T-helper 1 cell (primary cell): ENCODE results near the gene SVEP1.
"Not testable (repeated sequence)": the region's sequence is repeated elsewhere in the genome, so short reads cannot be mapped to it uniquely, and the experiment has no call there.

Experiments
- DNase-seq, 5 donors: peaks; one replicate each; pipeline ENCODE4 v3.0.0-alpha.2; 2012 to 2020

Gene SVEP1

DNA sequence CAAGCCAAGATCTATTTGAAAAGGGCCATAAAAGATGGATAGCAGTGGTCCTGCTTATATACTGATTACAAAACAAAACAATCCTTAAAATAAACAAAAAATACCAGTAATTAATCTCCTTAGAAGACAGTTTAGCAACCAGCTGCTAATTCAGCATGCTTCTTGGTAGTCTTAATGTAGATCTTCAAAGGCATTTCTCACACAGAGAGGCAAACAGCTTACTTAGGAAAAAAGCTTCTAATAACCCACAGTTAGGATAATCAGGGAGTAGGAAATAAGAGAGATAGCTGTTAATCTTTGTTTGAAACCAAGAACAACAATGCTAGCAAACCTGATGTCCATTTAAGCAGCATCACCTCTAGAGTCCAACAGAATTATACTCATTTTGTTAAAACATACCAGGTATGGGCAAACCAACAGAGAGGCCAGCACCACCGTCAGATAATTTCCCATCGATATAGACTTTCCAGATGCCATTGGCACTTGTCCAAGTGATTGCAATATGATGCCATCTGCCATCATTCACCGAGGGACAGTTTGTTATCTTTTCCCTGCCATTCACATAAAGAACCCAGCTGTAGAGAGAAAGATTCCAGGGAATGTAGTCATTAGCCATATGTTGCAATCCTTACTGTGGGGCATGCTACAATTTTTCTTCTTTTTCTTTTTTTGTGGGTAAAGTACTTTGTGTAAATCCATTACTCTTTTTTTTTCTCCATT is 136.2 kb downstream of the SVEP1 start:
- no peak for DNase-seq

DNA sequence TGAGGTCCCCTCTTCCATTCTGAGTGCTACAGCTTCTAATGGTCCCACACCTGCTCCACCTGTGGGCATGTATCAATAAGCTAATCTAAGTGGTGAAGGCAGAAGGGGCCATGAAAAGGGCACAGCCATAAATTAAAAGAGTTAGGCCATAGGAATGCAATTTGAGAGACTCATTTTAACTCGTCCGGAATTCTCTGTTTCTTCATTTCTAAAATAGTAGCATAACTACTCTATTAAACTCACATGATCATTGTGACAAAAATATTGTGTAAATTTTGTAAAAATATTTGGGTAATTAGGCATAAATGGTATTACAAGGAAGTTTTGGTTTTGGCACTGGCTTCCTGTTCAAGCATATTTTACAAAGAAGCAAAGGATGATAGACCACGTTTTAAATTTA is 138.7 kb downstream of the SVEP1 start:
- no peak for DNase-seq

DNA sequence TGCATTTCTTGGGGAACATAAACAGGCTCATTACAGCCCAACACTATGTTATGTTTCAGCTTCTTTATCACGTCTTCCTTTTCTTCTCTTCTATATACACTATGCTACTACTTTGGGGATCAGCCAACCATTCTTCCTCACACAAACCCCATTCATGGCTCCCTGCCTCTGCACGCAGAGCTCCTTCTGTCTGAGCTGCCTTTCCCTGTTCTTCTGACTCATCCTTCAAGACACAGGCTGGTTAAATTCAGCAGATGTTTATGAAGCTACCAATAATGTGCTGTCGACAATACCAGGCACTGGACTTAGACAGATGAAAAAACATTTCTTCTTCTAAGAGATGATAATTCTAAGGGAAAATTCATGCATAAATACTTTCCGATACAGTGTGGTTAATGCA is 139.4 kb downstream of the SVEP1 start:
- DNase-seq: no peak

DNA sequence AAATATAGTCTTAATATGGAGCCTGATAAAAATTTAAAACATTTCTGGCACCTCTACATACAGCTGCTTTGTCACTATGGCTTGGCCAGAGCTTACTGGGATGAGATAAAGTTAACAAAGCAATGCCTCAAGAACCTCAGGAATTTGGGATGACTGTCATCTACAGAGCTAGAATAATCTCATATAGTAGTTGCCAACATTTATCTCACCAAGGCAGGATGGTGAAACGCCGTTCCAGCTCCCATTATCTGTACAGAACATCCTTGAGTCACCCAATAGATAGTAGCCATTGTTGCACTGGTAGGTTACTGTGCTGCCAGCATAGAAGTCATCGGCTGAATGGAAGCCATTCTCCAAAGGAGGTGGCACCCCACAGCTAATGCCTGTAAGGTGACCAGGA is 147.3 kb downstream of the SVEP1 start:
- DNase-seq: no peak

DNA sequence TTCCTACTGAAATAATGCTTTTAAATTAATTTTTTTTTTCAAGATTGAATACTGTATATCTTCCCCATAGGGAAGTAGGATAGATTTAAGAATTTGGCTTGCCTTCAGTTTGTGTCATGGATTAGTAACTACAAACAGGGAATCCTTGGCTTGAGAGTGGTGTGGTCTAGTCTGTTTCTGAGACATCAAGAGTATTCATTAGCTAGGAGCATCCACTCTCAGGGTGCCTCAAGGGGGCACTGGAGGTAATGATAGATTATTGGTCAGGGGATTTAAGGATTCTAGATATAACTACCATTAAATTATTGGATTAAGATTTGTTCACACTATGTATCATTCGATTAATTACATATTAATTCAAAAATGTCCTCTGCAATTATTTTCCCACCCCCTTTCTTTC is 150.1 kb downstream of the SVEP1 start:
- DNase-seq: no peak

DNA sequence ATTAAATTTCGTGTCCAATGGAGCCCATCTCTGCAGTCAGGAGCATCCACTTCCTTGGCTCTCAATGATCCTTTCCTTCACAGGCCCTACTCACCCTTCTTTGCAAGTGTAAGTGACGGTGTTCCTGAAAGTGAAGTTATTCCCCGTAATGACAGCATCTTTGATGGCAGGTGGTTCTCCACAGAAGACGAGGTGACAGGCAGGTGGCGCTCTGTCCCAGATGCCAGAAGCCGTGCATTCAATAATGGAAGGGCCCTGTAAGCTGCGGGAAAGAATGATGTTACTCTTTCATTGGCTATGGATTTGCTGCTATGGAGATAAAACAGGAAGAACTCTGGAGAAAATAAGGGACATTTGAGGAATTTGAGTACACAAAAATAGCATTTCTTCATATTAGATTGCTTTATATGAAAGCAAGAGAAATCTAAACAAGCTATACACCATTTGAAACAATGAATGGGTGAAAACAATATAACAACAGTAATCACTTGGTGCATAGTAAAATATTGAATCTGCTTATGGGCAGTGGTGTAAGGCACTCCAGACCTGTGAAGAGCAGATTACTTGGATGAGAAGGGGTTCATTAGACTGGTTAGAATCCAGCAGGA is 151.9 kb downstream of the SVEP1 start:
- DNase-seq: peak in 1 of 5 donors; percentile 20

DNA sequence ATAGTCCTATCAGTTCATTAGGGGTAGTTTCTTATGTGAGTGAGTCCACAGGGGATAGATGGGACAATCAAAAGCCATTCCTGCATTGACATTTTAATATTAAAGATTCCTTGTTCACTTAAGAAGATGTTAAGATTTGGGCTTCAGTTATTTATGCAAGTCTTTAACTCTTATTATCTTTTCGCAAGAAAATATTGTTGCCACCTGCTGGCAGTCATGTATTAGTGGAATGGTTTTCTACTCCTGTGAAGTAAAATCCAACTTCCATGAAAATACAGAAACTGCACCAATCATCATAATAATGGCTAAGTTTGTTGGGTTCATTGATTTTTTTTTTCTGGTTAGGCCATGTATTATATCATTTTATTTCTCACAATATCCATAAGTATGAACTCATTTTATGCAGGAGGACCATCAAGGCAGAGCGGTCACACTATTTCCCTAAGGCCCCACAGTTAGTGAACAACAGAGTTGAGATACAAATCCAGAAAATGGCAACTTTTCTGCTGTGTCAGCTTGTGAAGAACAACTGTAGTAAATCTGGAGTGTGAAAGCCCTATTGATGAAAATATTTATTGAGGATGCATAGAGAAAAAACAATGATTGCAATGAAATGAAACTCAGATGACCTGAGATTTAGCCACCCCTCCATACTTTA is 153.4 kb downstream of the SVEP1 start:
- no peak for DNase-seq

DNA sequence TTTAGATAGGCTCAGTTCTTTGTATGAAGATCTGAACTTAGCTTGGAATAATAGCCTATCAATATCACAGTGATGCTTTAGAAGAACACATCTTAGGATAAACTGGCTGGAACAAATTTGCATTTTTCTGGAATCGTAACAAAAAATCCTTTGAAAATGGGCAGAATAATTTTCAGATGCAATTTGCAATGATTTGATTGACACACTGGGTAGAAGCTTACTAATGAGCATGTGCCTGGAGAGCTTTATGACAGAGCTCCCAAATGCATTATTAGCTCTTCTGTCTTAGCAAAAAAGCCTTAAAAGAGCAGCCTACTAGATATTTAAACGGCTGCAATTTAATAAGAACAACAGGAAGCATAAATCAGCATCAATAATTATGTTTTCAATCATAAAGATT is 165.1 kb downstream of the SVEP1 start:
- DNase-seq: no peak

DNA sequence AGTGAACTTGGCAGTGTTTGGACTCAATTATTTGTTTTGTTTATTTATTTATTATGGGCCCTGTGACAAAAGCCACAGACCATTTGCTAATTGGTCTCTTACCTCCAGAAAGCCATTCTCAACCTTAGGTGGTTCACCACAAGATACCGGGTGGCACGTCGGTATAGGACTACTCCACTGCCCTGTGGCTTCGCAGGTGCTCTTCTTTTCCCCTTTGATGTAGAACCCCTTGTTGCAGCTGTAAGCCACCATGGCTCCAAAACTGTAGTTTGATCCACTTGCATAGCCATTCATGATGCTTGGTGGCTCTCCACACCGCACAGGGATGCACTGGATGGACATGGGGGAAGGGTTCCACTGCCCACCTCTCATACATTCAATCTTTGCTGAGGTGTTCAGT is 168.6 kb downstream of the SVEP1 start:
- no peak for DNase-seq

DNA sequence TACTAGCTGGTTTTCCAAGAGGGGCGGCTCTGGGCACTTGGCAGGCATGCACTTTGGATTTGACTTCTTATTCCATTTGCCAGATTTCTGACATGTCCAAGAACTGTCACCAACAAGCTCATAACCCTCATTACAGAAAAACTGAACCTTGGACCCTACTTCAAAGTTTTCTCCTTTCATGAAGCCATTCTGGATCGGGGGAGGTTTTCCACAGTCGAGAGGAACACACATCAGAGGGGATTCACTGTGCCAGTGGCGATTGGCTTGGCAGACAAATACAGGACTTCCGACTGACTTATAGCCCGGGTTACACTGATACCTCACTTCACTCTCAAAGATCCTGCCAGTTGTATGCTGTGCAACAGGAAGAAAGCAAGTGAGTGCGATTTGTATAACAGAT is 170.9 kb downstream of the SVEP1 start:
- no peak for DNase-seq

DNA sequence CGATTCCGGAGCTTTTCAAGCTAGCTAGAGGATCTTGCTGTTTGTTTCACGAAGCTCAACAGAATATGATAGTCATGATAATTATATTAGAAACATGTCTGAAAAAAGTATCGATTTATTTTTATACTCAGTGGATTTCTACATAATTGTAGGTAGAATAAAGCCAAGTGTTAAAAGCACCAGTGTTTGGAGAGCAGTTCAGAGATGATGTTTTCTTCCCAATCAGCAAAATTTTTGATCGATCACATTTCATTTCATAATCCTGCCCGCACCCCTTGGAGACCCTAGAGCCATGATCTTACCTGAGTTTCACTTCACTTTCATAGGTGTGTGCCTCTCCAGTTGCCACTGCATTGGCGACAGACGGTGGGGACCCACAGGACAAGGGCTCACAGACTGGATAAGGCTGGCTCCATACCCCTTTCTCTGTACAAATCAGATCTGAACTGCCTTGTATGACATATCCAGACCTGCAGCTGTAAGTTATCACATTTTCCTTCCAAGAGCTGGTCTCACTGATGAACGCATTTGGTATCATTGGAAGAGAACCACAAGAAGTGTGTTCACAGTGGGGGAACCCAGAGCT is 173.6 kb downstream of the SVEP1 start:
- no peak for DNase-seq

DNA sequence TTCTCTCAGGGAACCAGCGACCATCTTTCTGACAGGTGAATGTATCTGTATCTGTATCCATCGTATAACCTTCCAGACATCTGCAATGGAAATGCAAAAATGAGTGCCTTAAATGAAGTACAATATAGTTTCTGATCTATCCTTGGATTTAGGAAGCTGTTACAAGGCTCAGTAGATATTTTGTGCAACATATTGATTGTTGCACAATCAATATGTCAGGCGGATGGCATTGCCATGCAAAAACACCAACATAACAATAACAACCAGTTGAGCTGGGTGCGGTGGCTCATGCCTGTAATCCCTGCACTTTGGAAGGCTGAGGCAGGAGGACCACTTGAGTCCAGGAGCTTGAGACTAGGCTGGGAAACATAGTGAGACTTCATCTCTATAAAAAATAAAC is 175.1 kb downstream of the SVEP1 start:
- DNase-seq: no peak

DNA sequence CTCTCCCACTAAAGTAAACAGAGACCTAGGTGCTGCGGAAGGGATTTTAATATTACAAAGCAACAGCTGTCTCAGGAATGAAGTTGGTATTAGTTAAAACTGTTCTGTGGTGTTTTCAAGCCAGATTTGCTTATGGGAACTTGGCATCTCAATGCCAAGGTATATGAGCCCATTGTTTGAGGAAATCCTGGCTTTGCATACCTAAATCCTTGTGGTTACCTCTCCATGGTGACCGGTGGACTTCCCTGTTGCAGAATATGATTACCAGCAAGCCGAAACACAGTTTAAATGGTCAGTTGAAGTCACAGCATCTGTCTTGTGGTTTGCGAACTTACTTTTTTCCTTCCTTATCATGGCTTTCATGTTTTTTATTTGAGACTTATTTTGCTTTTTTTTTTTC is 179.6 kb downstream of the SVEP1 start:
- DNase-seq: no peak

DNA sequence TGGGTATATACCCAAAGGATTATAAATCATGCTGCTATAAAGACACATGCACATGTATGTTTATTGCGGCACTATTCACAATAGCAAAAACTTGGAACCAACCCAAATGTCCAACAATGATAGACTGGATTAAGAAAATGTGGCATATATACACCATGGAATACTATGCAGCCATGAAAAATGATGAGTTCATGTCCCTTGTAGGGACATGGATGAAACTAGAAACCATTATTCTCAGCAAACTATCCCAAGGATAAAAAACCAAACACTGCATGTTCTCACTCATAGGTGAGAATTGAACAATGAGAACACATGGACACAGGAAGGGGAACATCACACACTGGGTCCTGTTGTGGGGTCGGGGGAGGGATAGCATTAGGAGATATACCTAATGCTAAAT is 180.5 kb downstream of the SVEP1 start:
- not testable (repeated sequence) for DNase-seq

DNA sequence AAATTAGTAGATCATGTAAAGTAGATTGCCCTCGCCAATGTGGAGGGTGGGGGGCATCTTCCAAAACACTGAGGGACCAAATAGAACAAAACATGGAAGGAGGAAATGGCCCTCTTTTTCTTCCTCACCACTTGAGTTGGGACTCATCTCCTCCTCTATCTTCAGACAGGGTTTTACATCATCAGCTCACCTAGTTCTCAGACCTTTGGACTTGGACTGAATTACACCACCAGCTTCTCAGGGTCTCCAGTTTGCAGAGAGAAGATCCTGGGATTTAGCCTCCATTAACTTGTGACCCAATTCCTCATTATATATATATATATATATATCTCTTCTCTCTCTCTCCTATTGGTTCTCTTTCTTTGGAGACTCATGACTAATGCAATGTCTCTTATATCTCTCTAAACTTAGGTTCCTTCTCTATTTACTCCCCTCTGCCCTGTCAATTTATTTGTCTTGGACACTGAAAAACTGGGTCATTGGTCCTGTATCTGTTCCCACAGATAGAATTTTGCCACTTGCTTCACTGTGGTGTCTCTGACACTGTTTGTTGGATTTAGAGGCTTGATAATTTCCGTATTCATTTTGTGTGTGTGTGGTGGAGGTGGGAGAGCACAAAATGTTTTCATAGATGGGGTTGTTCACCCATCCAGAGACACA is 187.6 kb downstream of the SVEP1 start:
- no peak for DNase-seq

DNA sequence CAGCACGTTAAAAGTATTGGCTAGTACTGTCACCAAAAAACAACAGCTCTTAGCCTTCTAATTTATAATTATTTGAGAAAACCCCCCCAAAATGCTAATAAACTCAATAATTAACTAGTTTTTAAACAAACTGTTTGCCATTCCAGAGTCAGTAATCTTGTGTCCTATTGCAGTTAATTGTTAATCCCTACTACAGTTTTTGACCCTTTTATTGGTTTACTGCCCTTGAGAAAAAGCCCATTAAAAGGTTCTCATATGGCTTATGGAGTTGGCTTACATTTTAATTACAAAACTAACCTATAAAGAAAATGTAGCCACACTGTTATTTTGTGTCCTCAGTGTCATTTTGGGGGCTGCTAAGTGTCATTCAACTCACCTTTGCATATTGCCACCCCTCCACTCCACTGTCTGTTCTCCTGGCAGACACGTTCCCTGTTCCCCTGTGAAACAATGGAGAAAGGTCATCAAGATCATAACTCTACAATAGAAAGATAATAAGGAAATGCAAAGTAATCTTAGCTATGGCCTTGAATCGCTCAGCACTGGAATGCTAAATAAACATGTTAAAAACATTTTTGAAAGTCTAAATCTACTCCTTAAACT is 190.3 kb downstream of the SVEP1 start:
- DNase-seq: no peak

DNA sequence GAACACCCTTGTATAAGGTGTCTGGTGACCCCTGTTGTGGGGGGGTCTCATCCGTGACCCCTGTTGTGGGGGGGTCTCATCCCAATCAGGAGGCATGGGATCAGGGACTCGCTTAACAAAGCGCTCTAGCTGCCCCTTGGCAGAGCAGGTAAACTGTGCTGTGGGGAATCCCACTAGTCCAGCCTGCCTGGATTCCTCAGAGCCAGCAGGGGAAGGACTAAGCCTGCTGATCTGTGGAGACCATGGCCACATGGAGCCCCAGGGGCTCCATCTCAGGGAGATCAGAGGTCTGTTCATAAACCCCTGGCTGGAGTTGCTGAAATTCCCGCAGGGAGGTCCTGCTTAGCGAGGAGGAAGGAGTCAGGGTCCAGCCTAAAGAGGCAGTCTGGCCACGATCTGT is 196.1 kb downstream of the SVEP1 start:
- DNase-seq: no peak

DNA sequence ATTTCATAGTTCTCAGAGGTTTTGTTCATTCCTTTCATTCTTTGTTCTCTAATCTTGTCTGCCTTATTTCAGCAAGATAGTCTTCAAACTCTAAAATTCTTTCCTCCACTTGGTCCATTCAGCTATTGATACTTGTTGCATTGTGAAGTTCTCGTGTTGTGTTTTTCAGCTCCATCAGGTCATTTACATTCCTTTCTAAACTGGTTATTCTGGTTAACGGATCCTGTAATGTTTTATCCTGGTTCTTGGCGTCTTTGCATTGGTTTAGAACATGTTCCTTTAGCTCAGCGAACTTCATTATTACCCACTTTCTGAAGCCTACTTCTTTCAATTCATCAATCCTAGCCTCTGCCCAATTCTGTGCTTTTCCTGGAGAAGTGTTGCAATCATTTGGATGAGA is 196.8 kb downstream of the SVEP1 start:
- no peak for DNase-seq

DNA sequence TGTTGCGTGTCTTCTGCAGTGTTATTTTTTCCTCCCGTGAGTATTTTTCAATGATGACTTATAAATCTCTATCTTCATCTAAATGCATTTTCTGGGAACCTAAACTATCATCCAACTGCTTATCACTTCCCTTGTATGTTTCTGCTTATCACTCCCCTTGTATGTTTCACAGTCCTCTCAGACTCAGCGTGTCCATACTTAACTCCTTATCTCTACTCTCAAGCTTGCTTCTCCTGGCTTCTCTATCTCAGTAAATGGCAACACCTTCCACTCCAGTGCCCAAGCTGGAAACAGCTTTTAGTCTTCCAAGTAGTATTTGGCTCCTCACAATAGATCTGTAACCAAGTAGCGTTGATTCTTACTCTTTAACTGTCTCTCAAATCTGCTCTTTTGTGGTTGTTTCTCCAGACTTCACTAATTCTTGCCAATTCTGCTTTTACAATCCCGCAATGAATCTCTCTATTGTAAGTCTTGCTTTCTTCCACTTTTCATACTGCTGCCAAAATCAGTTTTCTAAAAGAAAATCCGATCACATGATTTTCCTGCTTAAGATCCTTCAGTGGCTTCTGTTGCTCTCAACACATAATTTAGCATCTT is 208.0 kb downstream of the SVEP1 start:
- no peak for DNase-seq

DNA sequence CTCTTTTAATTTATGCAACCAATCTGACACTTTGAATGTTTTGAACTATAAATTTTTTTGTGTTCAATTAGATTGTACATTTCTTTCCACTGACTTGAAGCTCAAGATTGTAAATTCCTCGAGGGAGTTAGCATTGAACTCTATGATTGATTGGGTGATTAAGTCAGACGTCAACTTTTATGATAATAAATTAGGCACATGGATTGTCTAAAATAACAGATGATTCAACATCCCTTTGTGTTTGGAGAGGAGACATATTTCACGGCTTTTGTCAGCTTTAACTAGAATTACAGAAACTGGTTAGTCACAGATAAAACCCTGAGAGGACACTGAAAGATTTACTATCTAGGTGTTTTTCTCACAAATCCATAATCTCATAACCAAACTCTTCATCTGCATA is 209.2 kb downstream of the SVEP1 start:
- DNase-seq: no peak

DNA sequence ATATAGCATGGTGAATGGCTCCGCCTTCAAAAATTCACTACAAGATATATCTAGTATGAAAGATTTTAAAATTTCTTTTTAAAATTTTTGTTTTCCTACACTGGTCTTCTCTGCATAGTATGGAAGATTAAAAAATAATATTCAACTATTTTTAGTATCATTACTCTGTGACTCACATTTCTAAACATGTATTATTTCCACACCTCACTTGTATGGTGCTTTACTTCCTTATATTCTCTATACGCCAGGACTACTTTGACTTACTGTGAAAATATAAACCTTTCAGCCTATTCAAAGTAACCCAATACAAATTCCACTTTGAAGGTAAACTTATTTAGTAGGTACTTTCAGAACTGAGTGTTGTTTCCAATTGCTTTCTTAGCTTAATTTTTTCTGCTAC is 215.1 kb downstream of the SVEP1 start:
- no peak for DNase-seq

DNA sequence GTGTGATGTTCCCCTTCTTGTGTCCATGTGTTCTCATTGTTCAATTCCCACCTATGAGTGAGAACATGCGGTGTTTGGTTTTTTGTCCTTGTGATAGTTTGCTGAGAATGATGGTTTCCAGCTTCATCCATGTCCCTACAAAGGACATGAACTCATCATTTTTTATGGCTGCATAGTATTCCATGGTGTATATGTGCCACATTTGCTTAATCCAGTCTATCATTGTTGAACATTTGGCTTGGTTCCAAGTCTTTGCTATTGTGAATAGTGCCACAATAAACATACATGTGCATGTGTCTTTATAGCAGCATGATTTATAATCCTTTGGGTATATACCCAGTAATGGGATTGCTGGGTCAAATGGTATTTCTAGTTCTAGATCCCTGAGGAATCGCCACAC is 220.5 kb downstream of the SVEP1 start:
- not testable (repeated sequence) for DNase-seq

DNA sequence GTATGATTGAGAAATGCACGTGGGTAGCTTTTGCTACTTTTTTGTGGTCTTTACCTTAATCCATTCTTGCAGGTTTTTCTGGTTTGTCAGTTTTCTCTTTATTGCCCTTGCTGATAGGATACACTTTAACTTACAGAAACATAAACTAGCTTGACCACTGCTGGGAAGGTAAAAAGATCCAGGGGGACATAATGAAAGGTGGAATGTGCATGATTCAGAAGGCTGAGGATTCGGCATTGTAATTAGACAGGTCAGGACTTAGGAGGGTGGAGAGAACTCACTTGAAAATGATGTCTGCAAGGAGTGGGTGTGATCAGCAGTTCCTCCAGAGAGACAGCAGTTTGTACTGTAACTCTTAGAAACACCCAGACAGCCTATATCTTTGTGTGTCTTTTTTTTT is 222.0 kb downstream of the SVEP1 start:
- no peak for DNase-seq
